CD4-positive, alpha-beta T cell treated with Interferon gamma for 1 hour (primary cell): Measurements from ENCODE around the gene MSH4.
"Not testable (repeated sequence)": the region's sequence is repeated elsewhere in the genome, so short reads cannot be mapped to it uniquely, and the experiment has no call there.

ENCODE experiments used
- DNase-seq: peaks from one replicate; pipeline ENCODE4 v3.0.0-alpha.2; 2020

The MSH4 gene

GRCh38 chr1:75796376-75797272 is at the start of gene MSH4:
MSH4 (plus strand) TSS chr1:75796882; CDS start chr1:75796986, 104 bp downstream.
- no peak for DNase-seq

GRCh38 chr1:75757210-75757609 is 39.5 kb upstream of the MSH4 start:
- not testable (repeated sequence) for DNase-seq

- not testable (repeated sequence) for DNase-seq
Observed at GRCh38 chr1:75758543-75758942, 38.1 kb upstream of the MSH4 start.

- no peak for DNase-seq
Observed at GRCh38 chr1:75764057-75764655, 32.5 kb upstream of the MSH4 start.

- no peak for DNase-seq
Observed at GRCh38 chr1:75765697-75766355, 30.9 kb upstream of the MSH4 start.

GRCh38 chr1:75768016-75768415 is 28.7 kb upstream of the MSH4 start:
- DNase-seq = no peak

- no peak for DNase-seq
Observed at GRCh38 chr1:75770761-75771160, 25.9 kb upstream of the MSH4 start.

GRCh38 chr1:75771978-75772377 is 24.7 kb upstream of the MSH4 start:
- no peak for DNase-seq

- DNase-seq = not testable (repeated sequence)
Observed at GRCh38 chr1:75777812-75778211, 18.9 kb upstream of the MSH4 start.

GRCh38 chr1:75778694-75779093 is 18.0 kb upstream of the MSH4 start:
- not testable (repeated sequence) for DNase-seq

GRCh38 chr1:75780183-75780582 is 16.5 kb upstream of the MSH4 start:
- DNase-seq = not testable (repeated sequence)

GRCh38 chr1:75783920-75784319 is 12.8 kb upstream of the MSH4 start:
- DNase-seq = not testable (repeated sequence)

- no peak for DNase-seq
Observed at GRCh38 chr1:75785320-75785982, 11.2 kb upstream of the MSH4 start.

GRCh38 chr1:75785983-75786853 is 10.5 kb upstream of the MSH4 start, which contains the start of gene RABGGTB:
RABGGTB (plus strand) TSS chr1:75786256; CDS start chr1:75786272, 16 bp downstream.
- peak; percentile 94 for DNase-seq

GRCh38 chr1:75786901-75787493 is 9.7 kb upstream of the MSH4 start:
- DNase-seq = no peak

GRCh38 chr1:75787524-75787923 is 9.2 kb upstream of the MSH4 start:
- DNase-seq = no peak

- no peak for DNase-seq
Observed at GRCh38 chr1:75789988-75790387, 6.7 kb upstream of the MSH4 start.

GRCh38 chr1:75791022-75791421 is 5.7 kb upstream of the MSH4 start:
- DNase-seq = no peak

GRCh38 chr1:75792091-75792490 is 4.6 kb upstream of the MSH4 start:
- no peak for DNase-seq

GRCh38 chr1:75794382-75794781 is 2.3 kb upstream of the MSH4 start:
- no peak for DNase-seq

- DNase-seq = no peak
Observed at GRCh38 chr1:75795703-75796193, 934 bp upstream of the MSH4 start.

GRCh38 chr1:75797273-75797588 is 549 bp downstream of the MSH4 start:
- DNase-seq = no peak
